Measurements from ENCODE around the gene ADGRL2. TPM values are rescaled to one million over a fixed set of nuclear protein-coding genes. Genes with fewer than 3 reads are reported as not detected.

The ADGRL2 gene
- total RNA-seq, 1 donor from 2014 or later, result 52.5 TPM

GRCh38 chr1:81792184-81792583, 8.6 kb upstream of the ADGRL2 start:
- H3K4me1 ChIP-seq, result no peaks in the 10 kb centered on the region
- no peaks in the 10 kb centered on the region for H3K36me3 ChIP-seq
- H3K27me3 ChIP-seq (ENCODE audit: low read depth), result no peaks in the 10 kb centered on the region
- no peak overlapping the region for H3K27ac ChIP-seq (replicated peaks)
- intact Hi-C loops (cut with micrococcal nuclease), result no loop called here
- H3K9me3 ChIP-seq (replicated peaks), result no peaks in the 10 kb centered on the region
- no peak for TF ChIP-seq CTCF (IDR thresholded peaks at IDR 0.05; ENCODE audit: borderline replicate concordance)
- DNase-seq, result no peak
- no peak overlapping the region for H3K4me3 ChIP-seq

GRCh38 chr1:81797701-81798100, 3.0 kb upstream of the ADGRL2 start:
- TF ChIP-seq CTCF (IDR thresholded peaks at IDR 0.05; ENCODE audit: borderline replicate concordance), result no peak
- no peak overlapping the region for H3K4me3 ChIP-seq
- H3K27me3 ChIP-seq (ENCODE audit: low read depth), result no peaks in the 10 kb centered on the region
- H3K27ac ChIP-seq (replicated peaks), result no peak overlapping the region
- H3K4me1 ChIP-seq, result peaks cover 27% of the 10 kb centered on the region
- intact Hi-C loops (cut with micrococcal nuclease), result no loop called here
- no peak for DNase-seq
- no peaks in the 10 kb centered on the region for H3K36me3 ChIP-seq
- H3K9me3 ChIP-seq (replicated peaks), result no peaks in the 10 kb centered on the region

- no peak for TF ChIP-seq CTCF (IDR thresholded peaks at IDR 0.05; ENCODE audit: borderline replicate concordance)
- Histone ChIP-seq H3K4me1 (peaks cover 48% of the 10 kb centered on the region), H3K9me3 (replicated peaks) (no peaks in the 10 kb centered on the region), H3K27ac (replicated peaks) (peak overlapping the region; percentile 99), H3K27me3 (ENCODE audit: low read depth) (no peaks in the 10 kb centered on the region), H3K4me3 (peak overlapping the region; percentile 95), H3K36me3 (no peaks in the 10 kb centered on the region)
- intact Hi-C loops (cut with micrococcal nuclease), result no loop called here
- DNase-seq, result peak; percentile 50
Observed at GRCh38 chr1:81799939-81800694, 617 bp upstream of the ADGRL2 start.

GRCh38 chr1:81801651-81802456, 1.1 kb downstream of the ADGRL2 start:
- no peaks in the 10 kb centered on the region for H3K27me3 ChIP-seq (ENCODE audit: low read depth)
- intact Hi-C loops (cut with micrococcal nuclease), result no loop called here
- peak overlapping the region; percentile 99 for H3K27ac ChIP-seq (replicated peaks)
- TF ChIP-seq CTCF (IDR thresholded peaks at IDR 0.05; ENCODE audit: borderline replicate concordance), result no peak
- H3K4me3 ChIP-seq, result peak overlapping the region; percentile 95
- H3K9me3 ChIP-seq (replicated peaks), result no peaks in the 10 kb centered on the region
- DNase-seq, result peak; percentile 29
- no peaks in the 10 kb centered on the region for H3K36me3 ChIP-seq
- peaks cover 65% of the 10 kb centered on the region for H3K4me1 ChIP-seq

GRCh38 chr1:81802457-81802706, 1.6 kb downstream of the ADGRL2 start:
- Histone ChIP-seq H3K9me3 (replicated peaks) (no peaks in the 10 kb centered on the region), H3K27ac (replicated peaks) (peak overlapping the region; percentile 99), H3K36me3 (no peaks in the 10 kb centered on the region), H3K4me1 (peaks cover 70% of the 10 kb centered on the region), H3K4me3 (peak overlapping the region; percentile 95), H3K27me3 (ENCODE audit: low read depth) (no peaks in the 10 kb centered on the region)
- intact Hi-C loops (cut with micrococcal nuclease), result no loop called here
- no peak for DNase-seq
- TF ChIP-seq CTCF (IDR thresholded peaks at IDR 0.05; ENCODE audit: borderline replicate concordance), result no peak
